Ishikawa (cell line): Measurements from ENCODE around the gene NDUFB5.

Experiments used
- CEBPB ChIP-seq: IDR thresholded peaks from 2 replicates; pipeline ENCODE4 v1.6.1; 2012
- CREB1 ChIP-seq: IDR thresholded peaks from 2 replicates; pipeline ENCODE4 v1.6.1; 2012; ENCODE audit warnings: low read depth
- EGR1 ChIP-seq: IDR thresholded peaks from 2 replicates; pipeline ENCODE4 v1.6.1; 2012
- EP300 ChIP-seq: IDR thresholded peaks from 2 replicates; pipeline ENCODE4 v1.6.1; 2012; ENCODE audit warnings: borderline replicate concordance
- FOXM1 ChIP-seq: IDR thresholded peaks from 2 replicates; pipeline ENCODE4 v1.6.1; 2012; ENCODE audit warnings: low read depth, borderline replicate concordance
- MAX ChIP-seq: IDR thresholded peaks from 2 replicates; pipeline ENCODE4 v1.6.1; 2012
- NFIC ChIP-seq: IDR thresholded peaks from 2 replicates; pipeline ENCODE4 v1.6.1; 2012
- RAD21 ChIP-seq: IDR thresholded peaks from 2 replicates; pipeline ENCODE4 v1.6.1; 2012; ENCODE audit warnings: low read depth
- REST ChIP-seq: IDR thresholded peaks from 2 replicates; pipeline ENCODE4 v1.6.1; 2012; ENCODE audit warnings: low read depth, mild to moderate bottlenecking
- TAF1 ChIP-seq: IDR thresholded peaks from 2 replicates; pipeline ENCODE4 v1.6.1; 2012; ENCODE audit warnings: low read depth, mild to moderate bottlenecking
- TCF12 ChIP-seq: IDR thresholded peaks from 2 replicates; pipeline ENCODE4 v1.6.1; 2012; ENCODE audit warnings: low read depth
- TEAD4 ChIP-seq: IDR thresholded peaks from 2 replicates; pipeline ENCODE4 v1.6.1; 2012
- YY1 ChIP-seq: IDR thresholded peaks from 2 replicates; pipeline ENCODE4 v1.6.1; 2012; ENCODE audit warnings: low read depth
- ZBTB7A ChIP-seq: IDR thresholded peaks from 2 replicates; pipeline ENCODE4 v1.6.1; 2012; ENCODE audit warnings: low read depth
- TF ChIP-seq, protein P1 (sequence below): IDR thresholded peaks from 2 replicates; pipeline ENCODE4 v1.6.1; 2012

NDUFB5 gene

DNA sequence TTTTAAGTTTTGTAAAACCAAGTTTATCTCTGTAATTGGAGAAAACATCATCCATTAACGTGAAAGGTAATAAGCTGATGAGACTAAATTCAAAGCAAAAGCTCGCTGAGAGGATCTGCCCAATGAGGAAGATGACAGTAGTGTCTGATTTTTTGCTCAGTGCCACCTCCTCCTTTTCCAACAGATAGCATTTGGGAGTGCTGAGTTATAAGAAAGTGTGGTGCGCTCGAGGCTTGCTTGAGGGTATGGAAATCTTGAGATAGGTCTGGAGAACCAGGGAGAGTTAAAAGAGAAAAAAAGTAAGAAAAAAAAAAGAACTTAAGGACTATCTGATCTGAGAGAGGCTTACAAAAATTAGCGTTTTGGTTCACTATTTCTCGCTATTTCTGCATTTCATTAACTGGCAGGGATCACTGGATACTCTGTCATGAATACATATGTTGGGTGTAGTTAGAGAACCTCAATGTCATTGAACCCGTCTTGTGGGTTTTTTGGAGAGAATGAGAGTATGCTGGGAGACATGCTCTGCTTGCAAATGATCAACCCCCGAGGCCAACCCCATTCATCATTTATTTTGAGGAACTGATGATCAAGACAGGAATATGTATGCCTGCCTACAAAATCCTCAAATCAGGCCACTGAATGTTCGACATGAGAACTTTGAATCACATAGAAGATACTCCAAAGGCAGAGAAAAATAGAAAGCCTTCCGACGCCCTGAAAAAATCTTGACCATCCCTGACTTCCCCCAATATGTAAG, 47.3 kb downstream of the NDUFB5 start:
- TF ChIP-seq EP300: no peak
- no peak for TF ChIP-seq TCF12
- no peak for TF ChIP-seq ZBTB7A
- no peak for TF ChIP-seq NFIC
- TF ChIP-seq CREB1: no peak
- no peak for TF ChIP-seq MAX
- TF ChIP-seq, protein P1, sequence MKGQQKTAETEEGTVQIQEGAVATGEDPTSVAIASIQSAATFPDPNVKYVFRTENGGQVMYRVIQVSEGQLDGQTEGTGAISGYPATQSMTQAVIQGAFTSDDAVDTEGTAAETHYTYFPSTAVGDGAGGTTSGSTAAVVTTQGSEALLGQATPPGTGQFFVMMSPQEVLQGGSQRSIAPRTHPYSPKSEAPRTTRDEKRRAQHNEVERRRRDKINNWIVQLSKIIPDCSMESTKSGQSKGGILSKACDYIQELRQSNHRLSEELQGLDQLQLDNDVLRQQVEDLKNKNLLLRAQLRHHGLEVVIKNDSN: no peak
- TF ChIP-seq YY1: no peak
- TF ChIP-seq TEAD4: no peak
- no peak for TF ChIP-seq EGR1
- no peak for TF ChIP-seq RAD21
- no peak for TF ChIP-seq CEBPB

DNA sequence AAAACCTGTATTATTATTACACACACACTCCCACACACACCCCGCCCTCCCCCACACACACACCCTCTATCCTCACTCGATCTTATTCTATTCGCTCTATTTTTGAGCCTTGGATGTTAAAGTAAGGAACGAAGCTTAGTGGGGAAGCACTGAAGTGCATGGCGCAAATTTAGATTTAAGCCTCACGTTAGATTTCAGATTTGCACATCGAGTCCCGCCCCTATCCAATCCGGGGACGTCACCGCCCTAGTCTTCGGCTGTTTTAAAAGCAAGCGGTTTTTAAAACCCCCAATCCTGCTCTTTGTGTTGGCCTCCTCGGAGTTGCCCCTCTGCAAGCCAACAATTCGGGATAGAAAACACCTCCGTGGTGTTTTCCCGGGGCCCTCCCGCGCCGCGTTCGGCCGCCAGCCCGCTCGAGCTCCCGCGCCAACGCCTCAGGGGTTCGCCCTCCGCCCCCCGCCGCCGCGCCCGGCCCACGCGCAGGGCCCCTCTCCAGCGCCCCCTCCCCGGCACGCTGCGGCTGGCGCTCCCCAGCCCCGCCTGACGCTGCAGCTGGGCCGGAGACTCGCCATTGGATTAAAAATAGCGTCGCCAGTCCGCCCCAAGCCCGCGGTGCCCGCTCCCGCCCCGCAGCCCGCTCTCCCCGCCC, 48.0 kb downstream of the NDUFB5 start, which contains the start of gene USP13:
Gene USP13 (plus strand): TSS at position 594 of the 649 bp plus-strand sequence. CDS start 186 bp downstream, outside the sequence.
- TF ChIP-seq RAD21 (no peak), MAX (no peak; the same call in 1 of the 2 replicates), ZBTB7A (peak; percentile 96), YY1 (no peak), EGR1 (peak; percentile 71), TCF12 (peak; percentile 49; the same call in 1 of the 2 replicates), FOXM1 (peak; percentile 91)
- TF ChIP-seq, protein P1: no peak

GRCh38 chr3:179653096-179653797, 48.7 kb downstream of the NDUFB5 start:
- TF ChIP-seq YY1 (peak; percentile 80), MAX (peak; percentile 85), ZBTB7A (peak; percentile 53; the same call in 1 of the 2 replicates), TAF1 (peak; percentile 53; the same call in 1 of the 2 replicates), REST (no peak), RAD21 (peak; percentile 47), EP300 (no peak), TEAD4 (peak; percentile 38)
- TF ChIP-seq, protein P1: peak; percentile 53; the same call in 1 of the 2 replicates

- TF ChIP-seq EGR1: no peak
- TF ChIP-seq MAX: no peak
- no peak for TF ChIP-seq RAD21
These were observed 50.6 kb downstream of the NDUFB5 start for GRCh38 chr3:179655236-179655635.

DNA sequence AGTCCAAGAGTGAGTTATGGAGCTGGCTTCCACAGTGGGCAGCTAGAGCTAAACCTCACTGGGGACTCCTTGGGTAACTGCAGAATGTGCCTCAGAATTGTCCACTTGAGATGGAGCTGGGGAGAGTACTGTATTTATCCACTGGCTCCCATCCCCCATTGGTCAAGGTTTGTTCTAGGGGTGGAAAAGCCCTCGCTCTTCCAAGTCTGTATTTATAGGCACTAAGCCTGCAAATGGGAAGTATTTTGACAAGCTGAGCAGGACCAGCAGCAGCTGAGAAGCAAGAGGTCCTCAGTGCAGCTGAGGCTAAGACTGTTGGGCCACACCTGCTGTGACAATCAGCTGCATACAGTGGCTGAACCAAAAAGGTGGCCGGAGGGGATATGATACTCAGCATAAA, 54.0 kb downstream of the NDUFB5 start:
- no peak for TF ChIP-seq CREB1
- no peak for TF ChIP-seq FOXM1
- no peak for TF ChIP-seq YY1
- no peak for TF ChIP-seq ZBTB7A
- no peak for TF ChIP-seq EGR1
- TF ChIP-seq CEBPB: no peak
- TF ChIP-seq, protein P1: no peak
- TF ChIP-seq TAF1: no peak
- no peak for TF ChIP-seq TEAD4
- TF ChIP-seq NFIC: no peak
- no peak for TF ChIP-seq RAD21
- no peak for TF ChIP-seq EP300
- TF ChIP-seq MAX: no peak
- TF ChIP-seq REST: no peak
- no peak for TF ChIP-seq TCF12
